ENCODE measurements around the gene ZNF354B. TPM values are rescaled to one million over a fixed set of nuclear protein-coding genes. Genes with fewer than 3 reads are reported as not detected.
"Not testable (repeated sequence)": the region's sequence is repeated elsewhere in the genome, so short reads cannot be mapped to it uniquely, and the experiment has no call there.

The ZNF354B gene
- total RNA-seq = 10 to 100 TPM in 1 of 2 experiments, 1 to 10 TPM in 1; 9.4 to 11.0 TPM

DNA sequence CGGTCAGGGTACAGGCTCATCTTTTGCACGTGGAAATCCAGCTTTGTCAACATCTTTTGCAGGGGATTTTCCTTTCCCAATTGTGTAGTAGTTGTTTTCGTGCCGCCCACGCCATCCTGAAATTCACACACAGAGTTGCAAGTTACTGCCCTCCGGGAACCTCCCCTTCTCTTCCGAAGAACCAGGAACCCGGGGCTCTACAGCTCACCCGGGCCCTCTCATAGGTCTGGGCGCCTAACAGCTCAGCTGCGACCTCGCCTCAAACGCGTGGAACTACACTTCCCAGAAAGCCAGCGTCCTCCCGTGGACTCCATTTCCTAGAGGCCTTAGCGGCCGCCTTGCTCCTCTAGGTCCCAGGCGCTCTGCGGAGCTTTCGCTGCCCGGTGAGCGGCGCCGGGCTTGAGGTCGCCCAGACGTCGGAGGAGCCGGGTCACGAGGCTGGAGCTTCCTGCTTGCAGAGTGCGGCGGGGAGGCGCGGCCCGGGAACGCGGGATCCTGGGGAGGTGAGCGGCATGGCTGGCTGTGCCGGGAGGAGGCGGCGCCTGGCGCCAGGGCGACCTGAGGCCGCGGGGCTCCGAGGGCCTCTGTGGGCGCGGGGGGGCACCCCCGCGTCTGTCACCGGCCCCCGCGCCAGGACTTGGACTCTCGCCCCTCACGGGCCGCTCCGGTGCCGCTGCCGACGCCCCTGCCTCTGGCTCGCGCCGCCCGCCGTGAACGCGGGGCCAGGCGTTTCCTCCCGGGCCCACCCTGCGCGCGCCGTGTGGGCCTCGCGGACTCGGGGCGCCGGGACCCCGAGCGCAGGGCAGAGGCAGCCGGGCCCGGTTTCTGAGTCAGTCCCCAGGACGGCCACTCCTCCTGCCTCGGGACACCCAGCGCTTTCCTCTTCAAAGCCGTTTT lies at the start of gene ZNF354B:
TSS of gene ZNF354B (plus strand) at position 329 of the 897 bp plus-strand sequence. CDS start 1,095 bp downstream, outside the sequence.
- peak within 1 kb of the TSS; percentile 88 for H3K4me3 Mint-ChIP-seq
- peaks cover 23% of the 10 kb centered on the region for H3K36me3 Mint-ChIP-seq
- H3K27ac Mint-ChIP-seq = peak within 1 kb of the TSS; percentile 84
- peaks cover 3% of the 10 kb centered on the region for H3K9me3 Mint-ChIP-seq
- H3K27me3 Mint-ChIP-seq = peaks cover 1% of the 10 kb centered on the region
- DNase-seq = peak; percentile 84
- peaks cover 21% of the 10 kb centered on the region for H3K4me1 Mint-ChIP-seq

DNA sequence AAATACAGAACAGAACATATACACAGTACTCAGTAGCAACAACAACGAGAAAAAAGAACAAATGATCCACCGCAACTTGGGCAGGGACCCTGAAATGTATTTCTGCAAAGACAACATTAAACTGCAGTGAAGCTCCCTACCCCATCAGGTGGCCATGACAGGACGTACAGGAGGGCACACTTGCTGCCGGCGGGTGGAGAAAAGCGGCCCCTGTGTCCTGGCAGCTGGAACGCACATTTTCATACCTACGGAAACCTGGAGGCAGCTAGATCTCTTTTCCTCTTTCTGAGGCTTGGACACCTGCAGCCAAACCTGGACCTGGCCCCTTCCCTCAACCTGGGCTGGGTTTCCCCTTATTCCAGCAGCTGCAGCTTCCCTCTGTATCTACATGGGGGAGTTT lies 42.2 kb upstream of the ZNF354B start:
- Mint-ChIP-seq H3K4me3 (no peak overlapping the region), H3K4me1 (no peaks in the 10 kb centered on the region)

DNA sequence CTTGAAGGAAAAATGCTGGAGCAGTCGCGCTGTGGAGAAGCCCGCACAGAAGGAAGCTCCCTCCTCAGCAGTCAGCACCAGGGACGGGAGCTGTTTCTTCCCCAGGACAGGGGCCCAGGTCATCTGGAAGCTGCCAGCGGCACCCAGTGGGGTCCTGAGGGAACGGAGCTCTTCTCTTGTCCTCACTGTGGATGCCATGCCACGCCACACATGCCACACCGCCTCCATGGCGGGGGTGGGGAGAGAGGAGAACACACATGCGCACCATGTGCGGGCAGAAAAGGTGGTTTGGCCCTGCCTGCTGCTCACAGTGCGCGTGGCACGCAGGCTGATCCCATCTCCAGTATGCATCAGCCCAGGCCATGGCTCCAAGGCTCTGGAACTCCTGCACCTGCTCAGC lies 41.7 kb upstream of the ZNF354B start:
- Mint-ChIP-seq H3K27ac (no peak overlapping the region), H3K36me3 (no peaks in the 10 kb centered on the region), H3K4me3 (no peak overlapping the region), H3K9me3 (peaks cover 2% of the 10 kb centered on the region), H3K27me3 (peaks cover 17% of the 10 kb centered on the region), H3K4me1 (no peaks in the 10 kb centered on the region)
- no peak for DNase-seq

More for the DNA sequence above, 42.2 kb upstream of the ZNF354B start:
- Mint-ChIP-seq H3K36me3 (no peaks in the 10 kb centered on the region), H3K27ac (no peak overlapping the region), H3K27me3 (peaks cover 17% of the 10 kb centered on the region), H3K9me3 (peaks cover 2% of the 10 kb centered on the region)
- no peak for DNase-seq

DNA sequence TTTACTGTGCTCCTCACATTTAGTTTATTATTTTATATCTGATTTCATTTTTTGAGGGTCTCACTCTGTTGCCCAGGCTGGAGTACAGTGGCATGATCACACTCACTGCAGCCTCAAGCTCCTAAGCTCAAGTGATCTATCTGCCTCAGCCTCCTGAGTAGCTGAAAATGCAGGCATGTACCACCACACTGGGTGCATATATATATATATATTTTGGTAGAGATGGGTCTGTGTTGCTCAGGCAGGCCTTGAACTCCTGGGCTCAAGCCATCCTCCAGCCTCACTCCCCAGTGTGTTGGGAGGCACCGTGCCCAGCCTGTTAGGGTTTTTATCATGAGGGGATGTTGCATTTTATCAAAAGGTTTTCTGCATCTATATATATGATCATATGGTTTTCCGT lies 39.8 kb upstream of the ZNF354B start:
- Mint-ChIP-seq H3K27ac (no peak overlapping the region), H3K36me3 (no peaks in the 10 kb centered on the region), H3K27me3 (peaks cover 17% of the 10 kb centered on the region), H3K4me3 (no peak overlapping the region), H3K9me3 (peaks cover 2% of the 10 kb centered on the region), H3K4me1 (no peaks in the 10 kb centered on the region)
- DNase-seq = no peak

DNA sequence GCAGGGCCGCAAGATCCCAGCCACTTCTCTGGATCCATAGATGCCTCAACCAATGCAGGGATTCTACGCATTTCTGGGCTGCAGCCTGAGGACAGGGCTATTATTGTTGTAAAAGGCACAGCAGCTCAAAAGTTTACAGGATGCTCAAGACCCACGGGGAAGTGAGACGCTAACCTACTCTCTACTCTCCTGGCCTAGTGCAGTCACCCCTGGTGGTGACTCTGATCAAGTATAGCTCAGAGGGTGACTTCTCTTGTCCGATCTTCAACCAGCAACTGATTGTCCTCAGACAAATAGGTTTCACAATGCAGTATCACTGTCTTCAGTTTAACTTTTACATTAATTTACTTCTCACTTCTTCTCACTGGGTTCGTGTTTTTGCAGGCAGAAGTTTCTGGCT lies 34.3 kb upstream of the ZNF354B start:
- Mint-ChIP-seq H3K9me3 (peaks cover 2% of the 10 kb centered on the region), H3K36me3 (no peaks in the 10 kb centered on the region), H3K4me1 (no peaks in the 10 kb centered on the region), H3K27ac (no peak overlapping the region), H3K27me3 (peaks cover 14% of the 10 kb centered on the region), H3K4me3 (no peak overlapping the region)
- DNase-seq = no peak

DNA sequence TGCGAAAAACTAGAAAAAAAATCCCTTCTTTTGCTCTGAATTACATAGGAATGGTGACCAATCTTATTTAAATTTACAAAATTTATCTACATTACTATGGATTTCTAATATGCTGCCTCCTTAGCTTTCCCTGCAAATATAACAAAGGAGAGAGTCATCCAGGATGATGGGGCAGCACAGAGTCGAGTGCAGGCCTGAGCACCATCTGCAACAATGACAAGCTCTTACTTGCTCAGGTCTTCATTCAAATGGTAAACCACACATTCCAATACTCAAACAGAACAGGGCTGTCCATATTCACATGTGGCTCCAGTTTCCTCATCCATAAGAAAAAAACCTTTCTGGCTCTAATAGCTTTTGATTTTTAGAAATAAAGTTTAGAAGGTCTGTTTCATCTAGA lies 33.5 kb upstream of the ZNF354B start:
- Mint-ChIP-seq H3K9me3 (peaks cover 2% of the 10 kb centered on the region), H3K27ac (no peak overlapping the region), H3K4me3 (no peak overlapping the region), H3K4me1 (no peaks in the 10 kb centered on the region), H3K36me3 (no peaks in the 10 kb centered on the region), H3K27me3 (peaks cover 11% of the 10 kb centered on the region)
- DNase-seq = no peak

DNA sequence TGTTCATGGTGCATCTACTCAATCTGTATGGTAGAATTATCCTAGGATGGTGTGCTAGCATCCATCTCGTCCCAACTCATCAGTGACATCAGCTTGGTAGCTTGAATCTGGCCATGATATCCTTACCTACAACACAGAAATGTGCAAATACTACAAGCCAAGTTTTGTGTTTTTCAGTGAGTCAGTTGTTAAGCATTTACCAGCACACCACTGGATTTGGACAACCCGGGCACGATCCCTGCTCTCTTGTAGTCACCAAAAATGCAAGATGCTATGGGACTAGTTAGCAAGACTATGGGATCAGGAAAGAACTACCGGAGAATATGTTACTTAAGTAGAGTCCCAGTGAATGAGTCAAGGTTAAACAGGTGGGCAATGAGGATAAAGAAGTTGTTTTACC lies 32.1 kb upstream of the ZNF354B start:
- no peaks in the 10 kb centered on the region for H3K4me1 Mint-ChIP-seq

DNA sequence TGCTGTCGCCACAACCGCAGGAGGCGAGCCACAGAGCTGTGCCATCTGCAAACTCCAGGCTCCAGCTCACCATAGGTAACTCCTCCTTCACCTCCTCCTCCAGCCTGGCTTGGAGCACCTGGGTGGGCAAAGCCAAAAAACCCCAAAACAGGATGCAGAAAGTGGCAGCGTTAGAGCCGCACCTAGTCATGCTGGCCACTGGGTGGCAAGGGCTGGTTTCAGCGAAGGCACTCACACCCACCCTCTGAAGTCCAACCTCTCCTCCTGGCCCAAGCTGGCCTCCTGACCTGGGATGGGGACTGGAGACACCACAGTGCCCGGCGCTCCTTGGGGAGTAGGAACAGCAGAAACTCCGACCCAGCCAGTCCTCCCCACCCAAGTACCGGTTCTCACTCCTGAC lies 28.7 kb upstream of the ZNF354B start:
- no peak overlapping the region for H3K4me3 Mint-ChIP-seq
- H3K27me3 Mint-ChIP-seq = peaks cover 6% of the 10 kb centered on the region
- H3K36me3 Mint-ChIP-seq = no peaks in the 10 kb centered on the region
- no peaks in the 10 kb centered on the region for H3K4me1 Mint-ChIP-seq
- no peak for DNase-seq
- H3K9me3 Mint-ChIP-seq = no peaks in the 10 kb centered on the region
- no peak overlapping the region for H3K27ac Mint-ChIP-seq

More for the DNA sequence above, 32.1 kb upstream of the ZNF354B start:
- no peak for DNase-seq
- H3K9me3 Mint-ChIP-seq = no peaks in the 10 kb centered on the region
- H3K27ac Mint-ChIP-seq = no peak overlapping the region
- no peaks in the 10 kb centered on the region for H3K36me3 Mint-ChIP-seq
- peaks cover 6% of the 10 kb centered on the region for H3K27me3 Mint-ChIP-seq
- no peak overlapping the region for H3K4me3 Mint-ChIP-seq

DNA sequence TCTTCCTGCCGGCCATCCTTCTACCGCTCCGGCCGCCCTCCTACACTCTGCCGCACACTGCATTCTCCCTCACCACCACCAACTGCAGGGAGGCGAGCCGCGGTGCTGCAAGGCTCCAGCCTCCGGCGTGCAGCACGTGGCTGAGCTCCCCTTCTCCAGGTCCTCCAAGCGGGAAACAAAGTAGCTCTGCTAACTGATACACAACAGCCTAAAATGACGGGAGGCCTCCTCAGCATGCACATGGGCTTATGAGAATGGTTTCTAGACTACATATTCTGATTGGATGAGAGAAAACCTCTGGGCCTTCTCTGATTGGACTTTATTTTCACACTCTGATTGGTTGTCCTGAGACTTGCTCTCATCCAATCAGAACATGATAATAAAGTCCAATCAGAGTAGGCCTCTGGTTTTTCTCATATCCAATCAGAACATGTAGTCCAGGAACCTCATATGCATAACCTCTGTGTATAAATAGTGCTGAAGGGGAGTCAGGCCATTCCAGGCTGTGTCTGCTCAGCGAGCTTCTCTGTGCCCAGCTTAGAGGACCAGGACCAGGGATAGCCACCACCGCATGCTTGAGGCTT lies 27.0 kb upstream of the ZNF354B start:
- no peaks in the 10 kb centered on the region for H3K36me3 Mint-ChIP-seq
- H3K4me1 Mint-ChIP-seq = no peaks in the 10 kb centered on the region
- no peaks in the 10 kb centered on the region for H3K9me3 Mint-ChIP-seq
- DNase-seq = no peak
- H3K4me3 Mint-ChIP-seq = no peak overlapping the region
- peaks cover 3% of the 10 kb centered on the region for H3K27me3 Mint-ChIP-seq
- no peak overlapping the region for H3K27ac Mint-ChIP-seq

DNA sequence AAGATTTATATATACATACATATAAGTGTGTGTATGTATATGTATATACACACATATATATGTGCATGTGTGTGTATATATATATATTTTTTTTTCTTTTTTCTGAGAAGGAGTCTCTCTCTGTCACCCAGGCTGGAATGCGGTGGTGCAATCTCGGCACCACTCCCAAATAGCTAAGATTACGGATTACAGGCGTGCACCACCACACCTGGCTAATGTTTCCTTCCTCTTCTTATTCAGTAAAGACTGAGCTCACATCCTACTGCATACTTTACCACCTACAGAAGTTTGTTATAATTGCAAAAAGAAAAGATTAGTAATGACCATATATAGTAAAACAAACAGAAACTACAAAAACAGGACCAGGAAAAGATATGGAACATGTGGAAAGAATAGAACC lies 23.1 kb upstream of the ZNF354B start:
- Mint-ChIP-seq H3K4me1 (no peaks in the 10 kb centered on the region), H3K27ac (no peak overlapping the region), H3K9me3 (no peaks in the 10 kb centered on the region), H3K4me3 (no peak overlapping the region), H3K27me3 (no peaks in the 10 kb centered on the region), H3K36me3 (no peaks in the 10 kb centered on the region)
- DNase-seq = no peak

DNA sequence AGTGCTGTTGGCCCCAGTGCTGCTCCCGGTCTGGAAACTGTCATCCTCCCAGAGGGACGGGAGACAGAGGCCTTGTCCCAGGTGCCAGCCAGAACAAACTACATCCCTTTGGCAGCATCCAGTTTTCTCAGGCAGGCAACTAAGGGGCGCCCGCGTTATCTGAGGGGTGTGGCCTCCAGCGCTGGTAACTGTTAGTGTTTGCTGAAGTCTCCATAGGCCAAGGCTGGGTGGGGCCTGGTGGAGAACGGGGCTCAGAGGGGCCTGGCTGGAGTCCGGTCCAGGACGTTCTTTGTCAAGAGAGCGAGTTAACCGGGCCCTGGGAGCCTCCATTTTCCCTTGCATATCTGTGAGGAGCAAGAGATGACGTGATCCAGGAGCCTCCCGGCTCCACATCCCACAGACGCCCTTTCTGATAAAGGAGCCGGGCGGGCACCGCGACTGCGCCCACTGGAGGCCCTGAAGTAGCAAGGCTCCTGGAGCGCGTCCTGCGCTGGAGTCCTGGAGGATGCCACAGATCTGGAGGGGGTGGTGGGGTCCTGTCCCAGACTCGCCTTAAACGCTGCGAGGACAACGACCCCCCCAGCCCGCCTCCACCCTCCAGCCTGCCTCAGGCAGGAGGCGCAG lies 20.9 kb upstream of the ZNF354B start:
- not testable (repeated sequence) for H3K4me3 Mint-ChIP-seq, DNase-seq, H3K27me3 Mint-ChIP-seq, H3K9me3 Mint-ChIP-seq, H3K27ac Mint-ChIP-seq, H3K4me1 Mint-ChIP-seq, H3K36me3 Mint-ChIP-seq

DNA sequence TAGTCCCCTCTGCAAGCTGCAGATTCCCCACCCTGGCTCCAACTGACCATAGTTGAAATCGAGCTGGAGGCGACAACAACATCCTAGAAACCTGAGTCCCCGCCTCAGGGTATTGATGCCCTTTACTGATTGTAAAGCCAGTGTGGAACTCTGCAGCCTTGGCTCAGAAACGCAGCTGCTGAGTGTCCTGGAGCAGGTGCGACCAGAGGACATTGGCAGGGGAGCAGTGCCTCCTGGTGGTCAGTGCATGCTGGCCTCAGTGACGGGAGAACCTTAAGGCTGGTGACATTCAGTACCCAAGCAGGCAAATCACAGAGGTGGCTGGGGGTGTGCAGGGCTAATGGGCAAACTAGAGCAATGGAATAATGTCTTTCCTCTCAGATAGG lies 20.4 kb upstream of the ZNF354B start:
- no peak overlapping the region for H3K27ac Mint-ChIP-seq
- H3K4me1 Mint-ChIP-seq = no peaks in the 10 kb centered on the region
- no peaks in the 10 kb centered on the region for H3K27me3 Mint-ChIP-seq
- no peak overlapping the region for H3K4me3 Mint-ChIP-seq
- peak; percentile 31 for DNase-seq
- H3K36me3 Mint-ChIP-seq = no peaks in the 10 kb centered on the region
- H3K9me3 Mint-ChIP-seq = no peaks in the 10 kb centered on the region

DNA sequence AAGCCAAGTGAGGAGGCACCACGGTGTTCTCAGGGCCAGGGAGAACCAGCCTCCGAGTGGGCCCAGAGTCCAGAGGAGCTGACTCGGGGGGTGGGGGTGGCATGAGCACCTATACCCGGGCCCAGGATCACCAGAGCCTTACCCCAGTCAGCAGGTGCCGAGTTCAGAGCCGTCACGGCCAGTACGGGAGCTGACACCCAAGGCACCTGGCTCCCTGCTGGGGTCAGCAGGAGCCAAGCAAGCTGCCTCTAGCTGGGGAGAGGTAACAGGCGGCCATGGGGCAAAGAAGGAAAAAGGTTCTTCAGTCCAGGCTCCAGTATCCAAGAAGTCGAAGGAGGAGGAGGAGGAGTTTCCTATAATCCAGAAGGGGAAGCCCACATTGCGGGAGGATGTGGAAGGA lies 19.4 kb upstream of the ZNF354B start:
- H3K4me1 Mint-ChIP-seq, H3K4me3 Mint-ChIP-seq, H3K27ac Mint-ChIP-seq, H3K36me3 Mint-ChIP-seq, H3K9me3 Mint-ChIP-seq, H3K27me3 Mint-ChIP-seq, DNase-seq: not testable (repeated sequence)

DNA sequence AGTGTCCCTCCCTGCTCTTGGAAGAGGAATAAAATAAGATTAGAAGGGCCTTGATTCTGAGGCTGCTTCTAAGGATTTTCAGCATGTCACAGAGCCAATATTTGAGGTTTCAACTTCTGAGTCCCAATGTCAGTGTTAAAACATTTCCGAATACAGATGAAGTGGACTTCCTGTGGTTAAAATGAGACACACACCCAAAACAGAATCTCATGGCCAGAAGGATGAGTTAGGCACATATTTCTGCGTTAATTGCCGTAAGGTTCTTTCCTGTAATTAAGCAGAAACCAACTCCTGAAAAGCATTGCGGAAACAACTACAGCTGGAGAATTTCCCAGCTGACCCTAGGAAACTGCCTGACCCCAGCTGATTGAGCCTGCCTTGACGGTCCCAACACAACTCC lies 10.4 kb upstream of the ZNF354B start:
- Mint-ChIP-seq H3K9me3 (no peaks in the 10 kb centered on the region), H3K4me1 (no peaks in the 10 kb centered on the region), H3K27me3 (peaks cover 15% of the 10 kb centered on the region), H3K27ac (no peak overlapping the region), H3K4me3 (no peak overlapping the region), H3K36me3 (no peaks in the 10 kb centered on the region)
- no peak for DNase-seq

DNA sequence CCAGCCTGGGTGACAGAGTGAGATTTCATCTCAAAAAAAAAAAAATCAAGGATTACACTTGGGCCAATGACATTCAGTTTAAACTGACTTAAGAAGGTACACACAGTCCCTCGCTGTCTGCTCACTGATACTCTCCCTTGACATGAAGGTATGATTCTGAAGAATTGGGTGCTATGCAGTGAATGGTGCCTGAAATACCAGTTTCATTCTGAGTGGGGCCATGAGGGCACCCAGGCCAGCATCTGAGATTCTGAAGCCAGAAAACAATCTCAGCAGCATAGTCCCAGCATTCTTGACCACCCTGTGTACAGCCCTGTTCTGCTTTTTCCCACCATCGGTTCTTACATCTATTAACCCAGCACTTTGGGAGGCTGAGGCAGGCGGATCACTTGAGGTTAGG lies 7.8 kb upstream of the ZNF354B start:
- Mint-ChIP-seq H3K27me3 (peaks cover 20% of the 10 kb centered on the region), H3K27ac (no peak overlapping the region), H3K4me1 (no peaks in the 10 kb centered on the region), H3K9me3 (no peaks in the 10 kb centered on the region), H3K36me3 (no peaks in the 10 kb centered on the region), H3K4me3 (no peak overlapping the region)
- DNase-seq = no peak

Measured in activated naive CD8-positive, alpha-beta T cell treated with anti-CD3 and anti-CD28 coated beads for 36 hours (primary cell).